GM19455 (cell line): Measurements from ENCODE around the gene RBM42.
"Not testable (repeated sequence)": the region's sequence is repeated elsewhere in the genome, so short reads cannot be mapped to it uniquely, and the experiment has no call there.

Experiments used
- ATAC-seq: cut with Tn5 transposase; IDR thresholded peaks from one replicate; pipeline ENCODE4 v1.9.1; 2021; ENCODE audit not compliant: unreplicated experiment

Gene RBM42

GRCh38 chr19:35628565-35629331 lies at the start of gene RBM42:
Gene RBM42, plus strand, starts transcription at chr19:35629036. Its CDS starts 118 bp downstream, at chr19:35629154.
- ATAC-seq: peak; percentile 93

GRCh38 chr19:35582760-35583159 lies 46.1 kb upstream of the RBM42 start:
- ATAC-seq: no peak

GRCh38 chr19:35585848-35586247 lies 43.0 kb upstream of the RBM42 start, which contains the start of gene PMIS2:
Gene PMIS2, plus strand, starts transcription at chr19:35586173. Its CDS starts 87 bp downstream, at chr19:35586260.
- ATAC-seq: no peak

- ATAC-seq: no peak
Measured at GRCh38 chr19:35587321-35587720, 41.5 kb upstream of the RBM42 start.

- no peak for ATAC-seq
Measured at GRCh38 chr19:35590875-35591274, 38.0 kb upstream of the RBM42 start.

GRCh38 chr19:35592226-35592625 lies 36.6 kb upstream of the RBM42 start:
- ATAC-seq: no peak

- not testable (repeated sequence) for ATAC-seq
Measured at GRCh38 chr19:35595026-35595425, 33.8 kb upstream of the RBM42 start.

- no peak for ATAC-seq
Measured at GRCh38 chr19:35595928-35596327, 32.9 kb upstream of the RBM42 start.

GRCh38 chr19:35596366-35596999 lies 32.4 kb upstream of the RBM42 start:
- no peak for ATAC-seq

GRCh38 chr19:35601971-35602370 lies 26.9 kb upstream of the RBM42 start:
- ATAC-seq: no peak

GRCh38 chr19:35604436-35604835 lies 24.4 kb upstream of the RBM42 start:
- ATAC-seq: not testable (repeated sequence)

- not testable (repeated sequence) for ATAC-seq
Measured at GRCh38 chr19:35607170-35607569, 21.7 kb upstream of the RBM42 start.

- no peak for ATAC-seq
Measured at GRCh38 chr19:35607661-35608060, 21.2 kb upstream of the RBM42 start.

GRCh38 chr19:35608251-35608650 lies 20.6 kb upstream of the RBM42 start:
- ATAC-seq: no peak

GRCh38 chr19:35609851-35610353 lies 18.9 kb upstream of the RBM42 start:
- no peak for ATAC-seq

- ATAC-seq: no peak
Measured at GRCh38 chr19:35612224-35612558, 16.6 kb upstream of the RBM42 start.

GRCh38 chr19:35612559-35613321 lies 16.1 kb upstream of the RBM42 start, which contains the start of gene HAUS5:
Gene HAUS5, plus strand, starts transcription at chr19:35612735. Its CDS starts 60 bp downstream, at chr19:35612795.
- peak; percentile 69 for ATAC-seq

- ATAC-seq: no peak
Measured at GRCh38 chr19:35613574-35613973, 15.3 kb upstream of the RBM42 start.

- no peak for ATAC-seq
Measured at GRCh38 chr19:35615036-35615435, 13.8 kb upstream of the RBM42 start.

- ATAC-seq: no peak
Measured at GRCh38 chr19:35618857-35619256, 10.0 kb upstream of the RBM42 start.

- no peak for ATAC-seq
Measured at GRCh38 chr19:35619290-35619923, 9.4 kb upstream of the RBM42 start.
